Measurements from ENCODE around the gene ANKEF1.
"Not testable (repeated sequence)": the region's sequence is repeated elsewhere in the genome, so short reads cannot be mapped to it uniquely, and the experiment has no call there.

The ANKEF1 gene

GRCh38 chr20:10032269-10032668 lies 2.5 kb upstream of the ANKEF1 start:
- DNase-seq (ENCODE audit: low read depth in 2 of 2): not testable (repeated sequence)

DNA sequence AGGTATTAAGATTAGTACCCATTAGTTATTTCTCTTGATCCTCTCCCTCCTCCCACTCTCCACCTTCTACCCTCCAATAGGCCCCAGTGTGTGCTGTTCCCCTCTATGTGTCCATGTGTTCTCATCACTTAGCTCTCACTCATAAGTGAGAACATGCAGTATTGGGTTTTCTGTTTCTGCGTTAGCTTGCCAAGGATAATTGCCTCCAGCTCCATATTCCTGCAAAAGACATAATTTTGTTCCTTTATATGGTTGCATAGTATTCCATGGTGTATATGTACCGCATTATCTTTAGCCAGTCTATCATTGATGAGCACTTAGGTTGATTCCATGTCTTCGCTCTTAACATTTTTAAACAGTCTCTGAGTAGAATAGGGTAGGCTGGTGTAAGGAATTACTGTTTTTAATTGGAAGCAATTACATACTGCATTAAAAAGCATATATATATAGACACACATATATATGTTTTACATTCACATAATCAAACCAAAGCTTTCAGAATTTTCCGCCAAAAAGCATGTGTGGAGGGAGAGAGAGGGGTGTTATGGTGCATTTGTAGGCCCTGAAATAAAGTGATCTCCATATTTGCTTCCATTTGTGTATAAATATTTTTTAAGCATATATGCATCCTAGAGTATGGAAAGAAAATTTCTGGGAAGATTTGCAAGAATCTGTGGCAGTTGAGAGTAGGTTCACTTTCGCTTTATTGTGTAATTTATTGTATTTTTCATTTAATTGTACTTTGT lies 709 bp upstream of the ANKEF1 start:
- DNase-seq (ENCODE audit: low read depth in 2 of 2): no peak

DNA sequence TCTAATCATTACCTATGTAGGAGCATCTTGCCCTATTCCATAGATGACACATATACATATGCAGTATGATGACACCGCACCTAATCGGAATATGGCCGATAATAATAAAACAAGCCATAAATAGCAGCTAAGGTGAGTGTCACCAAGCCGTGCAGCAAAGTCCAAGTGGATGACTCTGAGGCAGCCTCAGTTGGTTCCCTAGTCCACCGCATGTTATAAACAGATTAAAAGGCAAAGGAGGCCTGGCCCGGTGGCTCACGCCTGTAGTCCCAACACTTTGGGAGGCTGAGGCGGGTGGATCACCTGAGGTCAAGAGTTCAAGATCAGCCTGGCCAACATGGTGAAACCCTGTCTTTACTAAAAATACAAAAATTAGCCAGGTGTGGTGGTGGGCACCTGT lies 1.5 kb downstream of the ANKEF1 start:
- not testable (repeated sequence) for DNase-seq (ENCODE audit: low read depth in 2 of 2)

- DNase-seq (ENCODE audit: low read depth in 2 of 2): no peak
Measured at GRCh38 chr20:10040070-10040975, 5.5 kb downstream of the ANKEF1 start.

DNA sequence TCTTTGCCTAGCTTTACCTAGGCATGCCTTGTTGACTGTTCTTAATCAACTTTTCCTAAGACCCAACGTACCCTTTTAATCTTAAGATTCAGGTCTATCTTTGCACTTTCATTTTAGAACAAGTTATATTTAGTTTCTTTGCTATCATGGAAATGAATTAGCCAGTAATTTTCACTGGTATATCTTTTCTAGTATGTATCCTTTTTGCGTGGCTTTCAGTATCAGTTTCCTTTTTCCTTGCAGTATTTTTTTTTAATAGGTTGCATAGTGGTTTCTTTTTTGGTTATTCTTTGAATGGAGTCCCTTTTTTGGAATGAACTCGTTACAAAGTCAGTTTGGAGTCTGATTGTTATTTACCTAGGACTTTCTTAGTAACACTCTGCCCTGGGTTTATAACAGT lies 7.3 kb downstream of the ANKEF1 start:
- DNase-seq (ENCODE audit: low read depth in 2 of 2): no peak

GRCh38 chr20:10047427-10047826 lies 12.6 kb downstream of the ANKEF1 start:
- no peak for DNase-seq (ENCODE audit: low read depth in 2 of 2)

GRCh38 chr20:10051185-10051584 lies 16.4 kb downstream of the ANKEF1 start:
- DNase-seq (ENCODE audit: low read depth in 2 of 2): no peak

DNA sequence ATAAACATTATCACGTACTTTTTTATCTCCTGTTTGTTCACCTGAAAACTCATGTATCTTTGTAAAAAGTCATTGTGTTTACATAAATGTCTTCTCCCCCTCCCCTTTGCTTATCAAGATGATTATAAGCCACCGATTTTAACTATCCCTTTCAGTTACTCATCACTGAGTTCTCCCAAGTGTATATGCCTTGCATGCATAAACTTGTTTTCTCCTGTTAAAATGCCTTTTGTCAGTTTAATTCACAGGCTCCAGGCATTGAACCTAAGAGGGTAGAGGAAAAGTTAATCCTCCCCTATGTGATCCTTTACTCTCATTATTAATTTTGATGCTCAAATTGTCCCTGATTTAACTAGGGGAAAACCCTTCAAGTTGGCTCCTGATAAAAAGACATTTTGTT lies 24.2 kb downstream of the ANKEF1 start:
- no peak for DNase-seq (ENCODE audit: low read depth in 2 of 2)

- no peak for DNase-seq (ENCODE audit: low read depth in 2 of 2)
Measured at GRCh38 chr20:10060226-10060625, 25.4 kb downstream of the ANKEF1 start.

DNA sequence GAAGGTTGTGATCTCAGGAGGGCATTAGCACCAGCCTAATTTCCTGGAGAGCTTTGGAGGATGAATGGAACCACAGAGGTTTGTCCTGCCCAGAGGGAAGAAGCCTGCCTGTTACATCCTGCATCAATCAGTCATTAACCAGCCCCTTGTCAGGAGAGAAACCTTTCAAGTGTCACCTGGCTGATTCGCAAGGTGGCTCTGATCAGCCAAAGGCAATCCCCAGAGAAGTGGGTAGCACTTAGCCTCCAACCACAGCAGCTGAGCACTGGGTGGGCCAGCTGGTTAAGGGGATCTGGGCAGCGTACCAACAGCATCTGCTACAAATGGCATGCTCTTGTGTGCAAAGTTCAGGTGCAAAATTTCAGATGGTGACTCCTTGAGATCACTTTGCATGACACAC lies 26.9 kb downstream of the ANKEF1 start:
- no peak for DNase-seq (ENCODE audit: low read depth in 2 of 2)

DNA sequence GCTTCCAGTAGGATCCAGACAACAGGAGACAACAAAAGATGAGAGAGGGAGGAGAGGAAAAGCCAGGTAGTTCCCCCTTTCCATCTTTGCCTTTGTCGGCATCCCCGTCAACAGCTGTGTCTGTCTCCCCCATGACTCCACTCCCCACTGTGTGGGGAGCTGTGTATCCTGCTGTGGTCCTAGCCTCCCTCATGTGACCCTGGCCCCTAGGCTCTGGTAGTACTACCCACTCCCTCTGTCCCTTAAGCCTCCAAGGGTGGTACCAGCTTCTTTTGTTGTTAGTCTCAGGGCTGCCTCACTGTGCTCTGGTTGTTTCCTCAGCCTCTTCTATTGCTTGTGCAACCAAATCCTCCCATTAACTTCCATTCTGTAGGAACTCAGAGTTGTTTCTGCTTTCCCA lies 28.7 kb downstream of the ANKEF1 start:
- DNase-seq (ENCODE audit: low read depth in 2 of 2): no peak

DNA sequence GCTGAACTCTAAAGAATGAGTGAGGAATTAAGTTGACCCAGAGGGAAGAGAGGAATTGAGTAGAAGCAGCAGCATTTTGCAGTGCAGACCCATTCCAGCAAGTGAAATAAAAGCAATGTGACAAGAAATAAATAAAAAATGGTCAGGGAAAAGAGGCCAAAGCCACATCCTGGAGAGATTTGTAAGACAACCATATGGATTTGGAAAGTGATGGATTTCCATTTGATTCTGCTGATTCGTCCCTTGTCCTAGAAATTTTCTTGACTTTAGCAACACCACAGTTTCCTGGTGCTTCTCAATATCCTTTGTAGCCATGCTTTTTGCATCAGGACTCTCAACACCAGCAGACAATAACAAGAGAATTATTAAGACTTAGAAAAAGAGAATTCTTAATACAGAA lies 29.8 kb downstream of the ANKEF1 start:
- DNase-seq (ENCODE audit: low read depth in 2 of 2): no peak

- DNase-seq (ENCODE audit: low read depth in 2 of 2): no peak
Measured at GRCh38 chr20:10065154-10065833, 30.5 kb downstream of the ANKEF1 start.

GRCh38 chr20:10067321-10067720 lies 32.5 kb downstream of the ANKEF1 start:
- no peak for DNase-seq (ENCODE audit: low read depth in 2 of 2)

DNA sequence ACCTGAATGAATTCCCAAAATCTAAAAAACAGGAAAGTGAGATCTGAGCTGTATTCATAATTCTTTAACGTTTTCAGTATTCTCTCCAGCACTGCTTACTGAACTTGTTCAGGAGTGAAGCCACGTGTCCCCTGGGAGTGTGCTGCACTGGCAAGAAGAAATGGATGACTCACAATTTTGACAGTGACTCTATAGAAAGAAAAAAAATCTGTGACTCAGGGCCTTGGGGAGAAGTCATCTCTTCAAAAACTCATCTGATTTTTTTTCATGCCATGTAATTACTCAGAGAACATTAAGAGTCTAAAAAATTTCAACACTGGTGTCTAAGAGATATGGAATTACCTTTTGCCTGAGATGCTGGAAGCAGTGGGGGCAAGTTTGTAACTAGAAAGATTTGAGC lies 39.7 kb downstream of the ANKEF1 start:
- no peak for DNase-seq (ENCODE audit: low read depth in 2 of 2)

- no peak for DNase-seq (ENCODE audit: low read depth in 2 of 2)
Measured at GRCh38 chr20:10075606-10076005, 40.8 kb downstream of the ANKEF1 start.

- no peak for DNase-seq (ENCODE audit: low read depth in 2 of 2)
Measured at GRCh38 chr20:10076126-10077080, 41.6 kb downstream of the ANKEF1 start.

- no peak for DNase-seq (ENCODE audit: low read depth in 2 of 2)
Measured at GRCh38 chr20:10077081-10077471, 42.3 kb downstream of the ANKEF1 start.

GRCh38 chr20:10077886-10078285 lies 43.1 kb downstream of the ANKEF1 start:
- no peak for DNase-seq (ENCODE audit: low read depth in 2 of 2)

DNA sequence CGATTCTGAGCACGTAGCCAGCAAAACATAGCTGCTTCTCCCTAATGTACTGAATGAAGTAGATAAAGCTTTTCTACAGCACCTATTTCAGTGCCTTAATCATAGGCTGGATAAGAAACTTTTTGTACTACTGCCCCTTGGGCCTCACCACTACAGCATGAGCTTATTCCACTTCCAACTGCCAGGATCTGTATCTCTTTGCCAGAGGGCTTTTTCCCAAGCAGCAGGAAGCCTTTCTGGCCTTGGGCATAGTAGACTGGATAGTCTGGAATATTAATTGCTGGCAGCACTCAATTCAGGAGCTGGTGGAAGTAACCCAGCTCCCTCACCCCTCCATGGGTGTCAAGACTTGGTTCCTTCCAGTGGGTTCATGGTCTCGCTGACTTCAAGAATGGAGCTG lies 43.6 kb downstream of the ANKEF1 start:
- no peak for DNase-seq (ENCODE audit: low read depth in 2 of 2)

DNA sequence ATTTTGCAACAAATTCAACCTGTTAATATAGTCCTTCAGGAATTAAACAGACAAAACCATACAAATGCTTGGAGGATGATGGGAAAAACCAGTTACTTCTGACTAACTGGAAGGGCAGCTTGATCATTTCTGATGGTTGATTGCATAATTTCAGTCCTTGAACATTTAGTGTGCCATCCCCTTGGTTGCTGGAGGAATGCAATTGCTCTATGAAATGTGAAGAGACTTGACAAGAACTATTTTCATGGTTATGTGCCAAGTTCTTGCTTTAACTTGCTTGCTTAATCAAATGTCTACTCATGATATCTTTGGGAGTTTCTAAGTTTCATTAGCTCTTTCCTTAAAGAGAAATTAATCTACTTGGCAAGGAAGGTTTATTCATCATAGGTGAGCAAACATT lies 45.2 kb downstream of the ANKEF1 start:
- DNase-seq (ENCODE audit: low read depth in 2 of 2): no peak

All from stimulated activated CD4-positive, alpha-beta T cell treated with anti-CD3 and anti-CD28 coated beads, Interleukin-12 subunit alpha, Interleukin-12 subunit beta, amount 100 ng/mL, for 24 hours (primary cell).